Measurements from ENCODE around the gene DMRTC2. TPM values are rescaled to one million over a fixed set of nuclear protein-coding genes. Genes with fewer than 3 reads are reported as not detected.

DMRTC2 gene
- total and polyA plus RNA-seq, 2 of the 13 experiments (the other 11 are each of a cell fraction or from before 2014, with no cell fraction given), result not detected

DNA sequence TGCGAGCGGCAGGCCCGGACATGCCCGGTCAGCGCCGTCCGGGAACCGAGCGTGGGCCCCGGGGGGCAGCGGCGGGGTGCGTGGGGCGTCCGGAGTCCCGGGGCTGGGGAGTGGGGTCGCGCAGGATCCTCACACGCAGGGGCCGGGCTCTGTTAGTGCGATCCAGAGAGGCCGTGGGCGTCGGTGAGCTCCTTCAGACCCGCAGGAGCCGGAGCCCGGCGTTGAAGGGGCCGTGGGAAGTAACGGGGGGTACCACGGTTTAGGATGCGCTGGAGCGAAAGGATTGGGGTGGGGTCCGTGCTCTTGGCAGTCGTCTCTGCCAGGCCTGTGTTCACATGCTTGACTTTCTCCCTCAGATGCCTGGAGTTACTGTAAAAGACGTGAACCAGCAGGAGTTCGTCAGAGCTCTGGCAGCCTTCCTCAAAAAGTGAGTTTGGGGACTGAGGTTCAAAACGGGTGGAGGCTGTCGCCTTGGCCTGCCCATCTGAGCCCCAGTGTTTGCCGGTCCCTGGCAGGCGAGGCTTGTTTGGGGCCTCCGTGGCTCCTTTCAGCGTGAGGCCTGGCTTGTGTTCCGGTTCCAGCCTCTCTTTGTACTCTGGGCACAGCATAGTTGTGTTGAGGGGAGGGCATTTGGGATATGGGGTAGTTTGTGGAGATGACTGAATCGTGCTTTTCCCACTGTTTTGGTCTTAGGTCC, 15.7 kb downstream of the DMRTC2 start (continued):
- TF ChIP-seq, protein P1, sequence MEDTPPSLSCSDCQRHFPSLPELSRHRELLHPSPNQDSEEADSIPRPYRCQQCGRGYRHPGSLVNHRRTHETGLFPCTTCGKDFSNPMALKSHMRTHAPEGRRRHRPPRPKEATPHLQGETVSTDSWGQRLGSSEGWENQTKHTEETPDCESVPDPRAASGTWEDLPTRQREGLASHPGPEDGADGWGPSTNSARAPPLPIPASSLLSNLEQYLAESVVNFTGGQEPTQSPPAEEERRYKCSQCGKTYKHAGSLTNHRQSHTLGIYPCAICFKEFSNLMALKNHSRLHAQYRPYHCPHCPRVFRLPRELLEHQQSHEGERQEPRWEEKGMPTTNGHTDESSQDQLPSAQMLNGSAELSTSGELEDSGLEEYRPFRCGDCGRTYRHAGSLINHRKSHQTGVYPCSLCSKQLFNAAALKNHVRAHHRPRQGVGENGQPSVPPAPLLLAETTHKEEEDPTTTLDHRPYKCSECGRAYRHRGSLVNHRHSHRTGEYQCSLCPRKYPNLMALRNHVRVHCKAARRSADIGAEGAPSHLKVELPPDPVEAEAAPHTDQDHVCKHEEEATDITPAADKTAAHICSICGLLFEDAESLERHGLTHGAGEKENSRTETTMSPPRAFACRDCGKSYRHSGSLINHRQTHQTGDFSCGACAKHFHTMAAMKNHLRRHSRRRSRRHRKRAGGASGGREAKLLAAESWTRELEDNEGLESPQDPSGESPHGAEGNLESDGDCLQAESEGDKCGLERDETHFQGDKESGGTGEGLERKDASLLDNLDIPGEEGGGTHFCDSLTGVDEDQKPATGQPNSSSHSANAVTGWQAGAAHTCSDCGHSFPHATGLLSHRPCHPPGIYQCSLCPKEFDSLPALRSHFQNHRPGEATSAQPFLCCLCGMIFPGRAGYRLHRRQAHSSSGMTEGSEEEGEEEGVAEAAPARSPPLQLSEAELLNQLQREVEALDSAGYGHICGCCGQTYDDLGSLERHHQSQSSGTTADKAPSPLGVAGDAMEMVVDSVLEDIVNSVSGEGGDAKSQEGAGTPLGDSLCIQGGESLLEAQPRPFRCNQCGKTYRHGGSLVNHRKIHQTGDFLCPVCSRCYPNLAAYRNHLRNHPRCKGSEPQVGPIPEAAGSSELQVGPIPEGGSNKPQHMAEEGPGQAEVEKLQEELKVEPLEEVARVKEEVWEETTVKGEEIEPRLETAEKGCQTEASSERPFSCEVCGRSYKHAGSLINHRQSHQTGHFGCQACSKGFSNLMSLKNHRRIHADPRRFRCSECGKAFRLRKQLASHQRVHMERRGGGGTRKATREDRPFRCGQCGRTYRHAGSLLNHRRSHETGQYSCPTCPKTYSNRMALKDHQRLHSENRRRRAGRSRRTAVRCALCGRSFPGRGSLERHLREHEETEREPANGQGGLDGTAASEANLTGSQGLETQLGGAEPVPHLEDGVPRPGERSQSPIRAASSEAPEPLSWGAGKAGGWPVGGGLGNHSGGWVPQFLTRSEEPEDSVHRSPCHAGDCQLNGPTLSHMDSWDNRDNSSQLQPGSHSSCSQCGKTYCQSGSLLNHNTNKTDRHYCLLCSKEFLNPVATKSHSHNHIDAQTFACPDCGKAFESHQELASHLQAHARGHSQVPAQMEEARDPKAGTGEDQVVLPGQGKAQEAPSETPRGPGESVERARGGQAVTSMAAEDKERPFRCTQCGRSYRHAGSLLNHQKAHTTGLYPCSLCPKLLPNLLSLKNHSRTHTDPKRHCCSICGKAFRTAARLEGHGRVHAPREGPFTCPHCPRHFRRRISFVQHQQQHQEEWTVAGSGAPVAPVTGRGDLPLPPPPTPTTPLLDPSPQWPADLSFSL (CRISPR knock-in tag; IDR thresholded peaks at IDR 0.05), result no peak
- TF ChIP-seq PLRG1 (conservative IDR thresholded peaks at IDR 0.05) (no peak), REXO4 (CRISPR knock-in tag; IDR thresholded peaks at IDR 0.05; ENCODE audit: borderline replicate concordance) (no peak), ZNF883 (CRISPR knock-in tag; IDR thresholded peaks at IDR 0.05; ENCODE audit: not compliant biosample characterization) (peak; percentile 74), ZBTB1 (CRISPR knock-in tag; IDR thresholded peaks at IDR 0.05; ENCODE audit: borderline replicate concordance) (no peak), RXRB (CRISPR knock-in tag; IDR thresholded peaks at IDR 0.05; ENCODE audit: borderline replicate concordance) (no peak), NR1H2 (CRISPR knock-in tag; IDR thresholded peaks at IDR 0.05; ENCODE audit: borderline replicate concordance, low read depth) (no peak), ZSCAN20 (CRISPR knock-in tag; IDR thresholded peaks at IDR 0.05; ENCODE audit: borderline replicate concordance) (no peak), ZNF564 (CRISPR knock-in tag; IDR thresholded peaks at IDR 0.05) (0 out of 2 replicates have a peak, but pooled peaks have one; percentile 21), ARID2 (CRISPR knock-in tag; IDR thresholded peaks at IDR 0.05; ENCODE audit: borderline replicate concordance) (0 out of 2 replicates have a peak, but pooled peaks have one; percentile 50), LCORL (IDR thresholded peaks at IDR 0.05) (no peak), LCORL (CRISPR knock-in tag; IDR thresholded peaks at IDR 0.05) (no peak), SNAPC4 (CRISPR knock-in tag; IDR thresholded peaks at IDR 0.05) (no peak), NCOR1 (IDR thresholded peaks at IDR 0.05; ENCODE audit: borderline replicate concordance, low read length) (no peak), MIER3 (CRISPR knock-in tag; IDR thresholded peaks at IDR 0.05; ENCODE audit: borderline replicate concordance) (no peak), MLLT10 (CRISPR knock-in tag; IDR thresholded peaks at IDR 0.05) (no peak)
- TF ChIP-seq, protein P2, sequence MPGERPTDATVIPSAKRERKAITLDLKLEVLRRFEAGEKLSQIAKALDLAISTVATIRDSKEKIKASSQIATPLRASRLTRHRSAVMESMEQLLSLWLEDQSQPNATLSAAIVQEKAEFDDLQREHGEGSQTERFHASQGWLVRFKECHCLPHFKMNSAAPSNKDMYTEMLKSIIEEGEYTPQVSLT (CRISPR knock-in tag; IDR thresholded peaks at IDR 0.05; ENCODE audit: borderline replicate concordance, low read depth), result no peak
